IPS-20b (cell line): ENCODE results near the gene SAPCD2.

ENCODE experiments used
- H3K27ac ChIP-seq: one replicate; pipeline ENCODE4 v1.5.1; 2013; ENCODE audit warnings: low read length
- H3K27me3 ChIP-seq: 2 replicates; pipeline ENCODE4 v1.6.1; 2013; ENCODE audit warnings: mild to moderate bottlenecking, low read length, inconsistent platforms; ENCODE audit not compliant: insufficient read depth
- H3K36me3 ChIP-seq: 2 replicates; pipeline ENCODE4 v1.6.1; 2013; ENCODE audit warnings: low read depth, mild to moderate bottlenecking, inconsistent platforms, low read length, moderate library complexity; ENCODE audit not compliant: insufficient read depth
- H3K4me1 ChIP-seq: 2 replicates; pipeline ENCODE4 v1.6.1; 2013; ENCODE audit warnings: mild to moderate bottlenecking, control low read depth, inconsistent platforms, low read length, moderate library complexity; ENCODE audit not compliant: insufficient read depth
- H3K4me3 ChIP-seq: 2 replicates; pipeline ENCODE4 v1.5.1; 2013; ENCODE audit warnings: mild to moderate bottlenecking, low read length, inconsistent platforms
- H3K9ac ChIP-seq: 2 replicates; pipeline ENCODE4 v1.6.1; 2013; ENCODE audit warnings: low read depth, mild to moderate bottlenecking, inconsistent platforms, low read length, moderate library complexity
- H3K9me3 ChIP-seq: 2 replicates; pipeline ENCODE4 v1.6.1; 2013; ENCODE audit warnings: mild to moderate bottlenecking, low read depth, low read length, inconsistent platforms; ENCODE audit not compliant: insufficient read depth

SAPCD2 gene

GRCh38 chr9:137085920-137086530 lies 15.7 kb upstream of the SAPCD2 start:
- Histone ChIP-seq H3K4me1 (peaks cover 4% of the 10 kb centered on the region), H3K36me3 (peaks cover 12% of the 10 kb centered on the region), H3K27me3 (peaks cover 16% of the 10 kb centered on the region), H3K9me3 (no peaks in the 10 kb centered on the region), H3K9ac (peak overlapping the region; percentile 72; the same call in 1 of the 2 replicates), H3K4me3 (peak overlapping the region; percentile 88), H3K27ac (no peak overlapping the region)

- Histone ChIP-seq H3K4me3 (no peak overlapping the region), H3K4me1 (peaks cover 4% of the 10 kb centered on the region), H3K9me3 (no peaks in the 10 kb centered on the region), H3K36me3 (0 out of 2 replicates have a peak, but pooled peaks cover 5% of the 10 kb centered on the region), H3K27me3 (peaks cover 30% of the 10 kb centered on the region), H3K9ac (no peak overlapping the region), H3K27ac (no peak overlapping the region)
Measured at GRCh38 chr9:137084526-137084925, 14.2 kb upstream of the SAPCD2 start.

DNA sequence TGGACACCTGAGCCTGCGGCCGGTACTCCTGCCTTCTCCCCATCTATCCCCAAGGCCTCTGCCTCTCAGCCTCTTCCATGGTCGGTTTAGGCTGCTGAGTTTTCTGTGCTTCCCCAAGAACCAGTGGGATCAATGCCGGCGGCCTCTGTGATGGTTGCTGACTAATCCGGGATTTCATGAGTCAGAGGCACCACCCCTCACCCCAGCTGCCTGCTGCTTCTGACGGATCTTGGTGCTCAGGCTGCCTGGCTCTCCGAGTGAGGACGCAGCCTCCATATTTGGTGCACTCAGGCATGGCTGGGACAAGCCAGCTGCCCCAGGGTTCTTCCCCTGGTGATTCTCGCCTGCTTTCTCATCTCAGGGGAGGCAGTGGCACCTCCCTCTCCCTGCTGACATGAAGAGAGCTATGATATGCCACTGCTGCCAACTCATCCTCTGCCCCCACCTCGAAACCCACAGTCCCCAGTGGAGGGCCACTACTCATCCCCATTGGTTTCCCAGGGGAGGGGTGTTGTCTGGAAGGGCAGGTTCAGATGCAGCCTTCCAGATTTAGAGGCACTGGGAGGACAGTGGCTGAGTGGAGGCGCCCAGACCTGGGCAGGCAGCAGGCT lies 13.1 kb upstream of the SAPCD2 start:
- Histone ChIP-seq H3K4me1 (peaks cover 4% of the 10 kb centered on the region), H3K27ac (no peak overlapping the region), H3K9ac (no peak overlapping the region)

DNA sequence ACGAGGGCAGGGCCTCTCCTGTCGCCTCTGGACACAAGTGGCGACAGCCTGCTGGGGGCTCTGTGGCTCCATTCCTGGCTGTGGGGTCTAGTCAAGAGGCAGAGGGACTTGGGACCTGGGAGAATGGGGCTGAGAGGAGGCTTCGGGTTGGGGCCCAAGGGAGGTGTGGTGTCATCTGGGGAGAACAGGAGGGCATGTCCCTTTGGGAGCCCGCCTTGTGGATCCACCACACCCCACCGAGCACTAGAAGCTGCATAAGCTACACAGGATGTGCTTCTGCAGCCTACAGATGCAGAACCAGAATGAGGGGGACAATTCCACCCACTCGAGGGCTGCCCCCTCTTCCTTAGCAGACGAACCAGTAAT lies 12.6 kb upstream of the SAPCD2 start:
- Histone ChIP-seq H3K9ac (no peak overlapping the region), H3K4me3 (no peak overlapping the region), H3K4me1 (peaks cover 2% of the 10 kb centered on the region), H3K27ac (no peak overlapping the region), H3K27me3 (peaks cover 44% of the 10 kb centered on the region), H3K36me3 (no peaks in the 10 kb centered on the region), H3K9me3 (no peaks in the 10 kb centered on the region)

More for the DNA sequence above, 13.1 kb upstream of the SAPCD2 start:
- H3K27me3 ChIP-seq, result peaks cover 40% of the 10 kb centered on the region
- no peak overlapping the region for H3K4me3 ChIP-seq
- no peaks in the 10 kb centered on the region for H3K36me3 ChIP-seq
- no peaks in the 10 kb centered on the region for H3K9me3 ChIP-seq

DNA sequence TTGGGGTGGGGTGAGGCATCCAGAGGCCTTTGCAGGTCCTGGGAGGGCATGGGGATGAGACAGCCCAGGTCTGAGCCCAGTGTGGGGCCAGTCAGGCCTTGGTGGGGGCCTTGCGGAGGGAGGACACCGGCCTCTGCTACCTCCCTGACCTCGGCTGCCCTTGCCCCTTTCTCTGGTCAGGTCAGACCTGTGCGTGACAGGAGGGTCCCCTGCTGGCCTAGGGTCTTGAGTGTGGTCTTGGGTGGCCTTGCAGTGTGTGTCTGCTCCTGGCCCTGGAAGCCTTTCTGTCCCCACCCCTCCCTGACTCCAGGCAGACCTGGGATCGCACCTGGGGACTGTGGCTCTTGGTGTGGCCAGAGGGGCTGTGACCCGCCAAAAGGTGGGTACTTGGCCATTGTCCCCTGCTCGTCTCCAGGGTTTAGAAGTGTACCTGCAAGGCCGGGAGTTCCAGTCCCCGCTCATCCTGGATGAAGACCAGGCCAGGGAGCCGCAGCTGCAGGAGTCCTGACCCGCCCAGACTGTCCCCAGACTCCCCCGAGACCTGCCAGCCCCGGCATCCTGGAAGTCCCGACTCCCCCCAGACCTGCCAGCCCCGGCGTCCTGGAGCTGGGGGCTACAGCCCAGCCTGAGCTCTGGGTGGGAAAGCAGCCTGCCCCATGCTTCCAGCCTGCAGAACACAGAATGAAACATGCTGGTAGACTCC lies 12.0 kb upstream of the SAPCD2 start:
- no peaks in the 10 kb centered on the region for H3K9me3 ChIP-seq
- no peak overlapping the region for H3K27ac ChIP-seq
- no peak overlapping the region for H3K9ac ChIP-seq
- no peak overlapping the region for H3K4me3 ChIP-seq
- no peaks in the 10 kb centered on the region; the same call in 1 of the 2 replicates for H3K4me1 ChIP-seq
- no peaks in the 10 kb centered on the region for H3K36me3 ChIP-seq
- H3K27me3 ChIP-seq, result peaks cover 45% of the 10 kb centered on the region

- Histone ChIP-seq H3K27ac (no peak overlapping the region), H3K27me3 (peaks cover 53% of the 10 kb centered on the region), H3K9ac (no peak overlapping the region), H3K4me3 (no peak overlapping the region), H3K4me1 (no peaks in the 10 kb centered on the region; the same call in 1 of the 2 replicates), H3K36me3 (no peaks in the 10 kb centered on the region), H3K9me3 (no peaks in the 10 kb centered on the region)
Measured at GRCh38 chr9:137080260-137081122, 10.1 kb upstream of the SAPCD2 start.

- Histone ChIP-seq H3K4me1 (peaks cover 8% of the 10 kb centered on the region; the same call in 1 of the 2 replicates), H3K4me3 (no peak overlapping the region), H3K27me3 (peaks cover 55% of the 10 kb centered on the region), H3K9ac (no peak overlapping the region), H3K9me3 (no peaks in the 10 kb centered on the region), H3K27ac (no peak overlapping the region), H3K36me3 (no peaks in the 10 kb centered on the region)
Measured at GRCh38 chr9:137079401-137079787, 9.0 kb upstream of the SAPCD2 start.

GRCh38 chr9:137078701-137079400 lies 8.5 kb upstream of the SAPCD2 start:
- Histone ChIP-seq H3K4me3 (peak overlapping the region; percentile 58), H3K27me3 (peaks cover 59% of the 10 kb centered on the region), H3K9ac (no peak overlapping the region), H3K4me1 (peaks cover 8% of the 10 kb centered on the region; the same call in 1 of the 2 replicates), H3K27ac (no peak overlapping the region), H3K36me3 (no peaks in the 10 kb centered on the region), H3K9me3 (no peaks in the 10 kb centered on the region)

DNA sequence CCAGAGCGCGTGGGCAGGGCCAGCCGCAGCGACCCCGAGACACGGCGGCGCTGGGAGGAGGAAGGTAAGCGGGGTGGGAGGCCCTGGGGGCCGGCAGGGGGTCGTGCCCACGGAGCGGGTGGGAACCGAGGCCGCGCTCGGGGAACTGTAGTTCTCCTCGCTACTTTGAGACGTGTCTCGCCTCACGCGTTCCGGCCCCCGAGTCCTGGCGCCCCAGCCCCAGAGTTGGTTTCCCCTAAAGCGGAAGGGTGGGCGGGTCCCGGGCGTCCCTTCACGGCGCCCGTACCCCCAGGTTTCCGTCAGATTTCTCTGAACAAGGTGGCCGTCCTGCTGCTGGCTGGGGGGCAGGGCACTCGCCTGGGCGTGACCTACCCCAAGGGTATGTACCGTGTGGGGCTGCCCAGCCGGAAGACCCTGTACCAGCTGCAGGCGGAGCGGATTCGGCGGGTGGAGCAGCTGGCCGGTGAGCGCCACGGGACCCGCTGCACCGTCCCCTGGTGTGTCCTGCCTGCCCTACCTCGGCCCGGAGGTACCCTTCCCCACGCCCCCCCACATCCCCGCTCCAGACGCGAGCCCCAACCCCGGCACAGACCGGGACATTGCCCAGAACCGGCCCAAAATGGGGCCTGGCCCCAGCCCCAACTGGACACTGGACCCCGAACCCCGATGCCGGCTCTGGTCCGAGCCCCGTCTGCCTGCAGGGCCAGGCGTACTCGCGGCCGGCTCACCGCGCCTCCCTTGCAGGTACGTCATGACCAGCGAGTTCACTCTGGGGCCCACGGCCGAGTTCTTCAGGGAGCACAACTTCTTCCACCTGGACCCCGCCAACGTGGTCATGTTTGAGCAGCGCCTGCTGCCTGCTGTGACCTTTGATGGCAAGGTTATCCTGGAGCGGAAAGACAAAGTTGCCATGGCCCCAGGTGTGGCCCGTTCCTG lies 7.7 kb upstream of the SAPCD2 start:
- Histone ChIP-seq H3K36me3 (no peaks in the 10 kb centered on the region), H3K9me3 (no peaks in the 10 kb centered on the region), H3K27me3 (peaks cover 62% of the 10 kb centered on the region), H3K9ac (no peak overlapping the region), H3K4me1 (peaks cover 8% of the 10 kb centered on the region; the same call in 1 of the 2 replicates), H3K4me3 (peak overlapping the region; percentile 58), H3K27ac (no peak overlapping the region)

DNA sequence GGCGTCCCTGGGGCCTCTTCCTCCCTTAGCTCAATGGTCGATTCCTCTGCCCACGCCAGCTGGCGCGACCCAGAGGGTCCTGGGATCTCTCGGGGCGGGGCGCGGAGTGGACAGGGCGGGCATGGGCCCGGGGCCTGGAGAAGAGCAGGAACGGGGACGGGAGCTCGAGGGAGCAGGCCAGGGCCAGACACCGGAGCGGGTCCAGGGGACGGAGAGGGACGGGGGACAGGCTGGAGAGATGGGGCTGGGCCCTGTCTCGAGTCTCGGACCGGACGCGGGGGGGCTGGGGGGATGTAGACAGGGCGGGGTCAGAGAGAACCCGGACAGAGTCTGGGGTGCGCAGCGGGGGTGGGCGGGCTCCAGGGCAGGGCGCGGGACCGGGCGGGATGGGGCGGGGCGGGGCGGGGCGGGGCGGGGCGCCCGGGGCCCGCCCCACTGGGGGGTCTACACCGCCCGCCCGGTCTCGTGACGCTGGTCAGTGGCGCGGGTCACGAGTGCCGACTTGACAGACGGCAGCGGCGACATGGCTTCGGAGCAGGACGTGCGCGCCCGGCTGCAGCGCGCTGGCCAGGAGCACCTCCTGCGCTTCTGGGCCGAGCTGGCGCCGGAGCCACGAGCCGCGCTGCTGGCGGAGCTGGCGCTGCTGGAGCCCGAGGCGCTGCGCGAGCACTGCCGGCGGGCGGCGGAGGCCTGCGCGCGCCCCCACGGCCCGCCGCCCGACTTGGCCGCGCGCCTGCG lies 6.8 kb upstream of the SAPCD2 start, which contains the start of gene UAP1L1:
Gene UAP1L1, plus strand, starts transcription at position 508 of the 738 bp plus-strand sequence. Its CDS starts 16 bp downstream, at position 524.
- Histone ChIP-seq H3K27ac (no peak within 1 kb of the TSS), H3K4me3 (peak within 1 kb of the TSS; percentile 58), H3K36me3 (no peaks in the 10 kb centered on the region), H3K27me3 (peaks cover 62% of the 10 kb centered on the region), H3K4me1 (peaks cover 8% of the 10 kb centered on the region; the same call in 1 of the 2 replicates), H3K9me3 (no peaks in the 10 kb centered on the region), H3K9ac (no peak within 1 kb of the TSS)
